ENCODE results near the gene LAMTOR2.

Gene LAMTOR2

DNA sequence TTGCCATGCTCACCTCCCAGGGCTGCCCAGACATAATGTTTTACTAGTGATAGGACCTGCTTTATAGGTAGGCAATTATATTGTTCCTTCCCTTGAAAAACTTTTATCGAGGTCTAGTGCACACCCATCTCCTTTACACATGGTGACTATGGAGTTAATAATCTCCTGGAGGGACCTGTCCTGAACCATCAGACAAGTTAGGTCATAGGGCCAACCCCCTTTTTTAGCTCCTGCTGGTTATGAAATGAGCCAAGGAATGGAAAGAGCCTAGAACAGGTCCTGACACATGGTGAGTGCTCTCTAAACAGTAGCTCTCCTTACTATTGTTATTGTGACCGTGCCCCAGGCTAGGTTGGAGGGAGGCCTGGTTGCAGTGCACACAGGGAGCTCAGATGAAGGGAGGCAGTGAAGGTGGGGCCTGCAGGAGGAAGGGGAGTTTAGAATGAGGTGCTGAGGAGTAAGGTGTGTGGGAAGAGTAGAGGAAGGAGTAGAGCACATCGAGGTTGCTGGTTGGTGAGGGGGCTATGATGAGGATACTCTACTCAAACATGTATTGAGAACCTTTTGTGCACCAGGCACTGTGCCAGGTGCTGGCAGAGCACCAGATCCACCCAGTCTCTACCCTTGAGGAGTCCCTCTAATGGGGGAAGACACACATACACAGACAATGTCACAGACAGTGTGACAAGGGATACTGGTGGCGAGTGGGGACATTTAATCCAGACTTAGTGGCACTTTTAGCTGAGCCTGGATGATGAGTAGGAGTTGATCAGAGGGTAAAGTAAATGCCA, 45.8 kb downstream of the LAMTOR2 start:
- DNase-seq, result no peak

DNA sequence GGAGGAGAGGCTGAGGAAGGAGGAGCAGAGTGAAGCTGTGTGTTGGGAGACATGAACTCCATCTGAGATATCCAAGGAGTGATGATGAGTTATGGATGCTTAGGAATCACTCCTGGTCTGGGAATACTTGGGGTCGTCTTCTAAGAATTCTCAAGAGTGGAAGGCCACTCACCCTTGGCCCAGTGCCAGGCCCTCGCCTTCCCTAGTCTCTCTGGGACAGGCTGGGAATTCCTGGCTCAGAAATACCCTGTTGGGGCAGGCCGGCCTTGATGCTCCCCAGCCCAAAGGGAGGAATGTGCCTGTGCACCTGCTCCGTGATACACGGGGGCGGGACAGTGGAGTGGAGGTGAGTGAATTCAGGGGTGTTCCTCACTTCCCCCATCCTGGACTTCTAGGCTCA, 47.3 kb downstream of the LAMTOR2 start:
- DNase-seq, result no peak

DNA sequence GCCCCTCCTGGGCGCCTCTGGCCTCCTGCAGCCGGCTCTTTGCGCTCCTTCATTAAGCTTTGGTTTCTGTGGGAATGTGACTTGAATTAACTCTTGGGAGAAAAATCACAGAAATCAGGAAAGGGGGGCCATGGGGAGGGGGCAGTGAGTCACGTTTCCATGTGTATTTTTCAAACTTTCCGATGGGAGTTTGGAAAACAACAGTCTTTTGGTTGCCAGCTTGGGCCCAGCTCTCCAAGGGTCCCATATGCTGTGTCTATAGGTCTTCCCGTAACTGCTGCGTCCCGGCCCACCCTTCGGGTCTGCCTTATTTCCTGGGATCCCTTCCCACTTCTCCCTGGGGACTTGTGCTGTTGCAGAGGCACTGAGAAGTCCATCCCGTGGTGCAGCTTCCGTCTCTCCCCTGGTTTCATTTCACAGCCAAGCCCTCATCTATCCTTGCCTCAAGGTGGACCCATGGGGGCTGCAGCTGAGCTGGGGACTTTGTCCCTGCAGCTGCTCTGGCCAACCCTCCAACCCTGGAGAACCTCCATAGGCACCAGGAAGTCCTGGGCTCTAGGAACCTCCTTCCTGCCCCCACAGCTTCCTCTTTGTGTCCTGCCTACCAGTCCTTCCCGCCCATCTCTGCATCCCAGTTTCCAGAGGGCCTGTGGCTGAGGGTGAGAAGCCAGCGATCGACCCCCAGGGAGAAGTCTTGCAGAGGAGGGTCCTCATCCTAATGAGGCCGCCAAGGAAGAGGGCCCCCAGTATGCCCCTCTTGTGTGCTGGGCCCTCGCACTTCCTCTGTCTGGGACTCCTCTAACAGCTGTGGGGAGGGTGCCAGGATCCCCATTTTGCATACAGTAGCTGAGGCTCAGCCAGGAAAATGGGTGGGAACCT, 48.3 kb downstream of the LAMTOR2 start:
- DNase-seq, result no peak

DNA sequence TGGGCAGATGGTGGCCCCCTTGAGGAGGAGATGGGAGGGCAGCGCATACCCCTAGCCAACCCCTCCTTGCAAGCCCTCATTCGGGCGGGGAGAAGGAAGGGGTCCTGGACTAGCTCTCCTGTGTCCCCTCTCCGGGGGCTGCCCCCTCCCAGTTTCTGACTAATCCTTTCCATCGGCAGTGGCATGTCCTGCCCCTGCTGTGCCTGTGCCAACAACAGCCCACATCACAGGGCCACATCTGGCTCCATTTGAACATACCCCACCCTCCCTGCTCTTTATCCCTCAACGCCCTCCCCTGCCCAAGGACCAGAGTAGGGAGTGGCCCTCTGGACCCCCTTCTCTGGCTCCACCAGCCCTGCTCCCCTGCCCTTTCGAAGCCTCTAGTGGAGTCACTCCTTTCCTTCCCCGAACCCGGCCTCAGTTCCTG, 49.0 kb downstream of the LAMTOR2 start:
- no peak for DNase-seq

DNA sequence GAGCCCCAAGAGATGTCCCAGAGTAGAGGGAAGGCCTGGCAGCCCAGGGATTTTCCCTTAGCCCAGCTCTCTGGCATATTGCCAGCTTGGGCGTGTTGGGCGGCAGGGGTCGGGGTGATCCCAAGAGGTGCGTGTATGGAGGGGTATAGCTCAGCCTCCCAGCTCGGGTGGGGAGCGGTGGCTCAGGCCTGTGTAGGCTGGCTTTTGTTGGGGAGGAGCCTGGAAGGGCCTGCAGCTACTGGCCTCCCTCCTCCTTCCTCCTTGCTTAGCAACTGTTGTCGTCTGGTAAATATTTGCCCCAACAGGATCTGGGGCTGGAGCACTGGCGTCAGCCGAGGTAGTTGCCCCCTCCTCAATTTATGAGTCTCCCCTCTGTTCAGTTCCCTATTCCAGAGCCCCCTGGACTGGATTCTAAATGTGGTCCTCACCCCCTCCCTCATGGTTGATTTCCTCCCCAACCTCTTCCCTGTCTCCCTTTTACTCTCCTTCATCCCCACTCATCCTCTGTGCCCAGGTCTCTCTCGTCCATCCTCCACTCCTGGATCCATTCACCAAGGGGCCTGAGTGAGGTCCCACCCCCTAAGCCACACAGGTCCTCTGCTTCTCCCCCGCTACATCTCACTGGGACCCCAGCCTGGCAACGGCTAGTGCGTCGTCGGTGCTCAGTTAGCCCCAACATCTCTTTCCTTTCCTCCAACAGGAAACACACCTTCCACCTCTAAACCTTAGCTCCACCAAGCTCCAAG, 49.7 kb downstream of the LAMTOR2 start:
- no peak for DNase-seq

DNA sequence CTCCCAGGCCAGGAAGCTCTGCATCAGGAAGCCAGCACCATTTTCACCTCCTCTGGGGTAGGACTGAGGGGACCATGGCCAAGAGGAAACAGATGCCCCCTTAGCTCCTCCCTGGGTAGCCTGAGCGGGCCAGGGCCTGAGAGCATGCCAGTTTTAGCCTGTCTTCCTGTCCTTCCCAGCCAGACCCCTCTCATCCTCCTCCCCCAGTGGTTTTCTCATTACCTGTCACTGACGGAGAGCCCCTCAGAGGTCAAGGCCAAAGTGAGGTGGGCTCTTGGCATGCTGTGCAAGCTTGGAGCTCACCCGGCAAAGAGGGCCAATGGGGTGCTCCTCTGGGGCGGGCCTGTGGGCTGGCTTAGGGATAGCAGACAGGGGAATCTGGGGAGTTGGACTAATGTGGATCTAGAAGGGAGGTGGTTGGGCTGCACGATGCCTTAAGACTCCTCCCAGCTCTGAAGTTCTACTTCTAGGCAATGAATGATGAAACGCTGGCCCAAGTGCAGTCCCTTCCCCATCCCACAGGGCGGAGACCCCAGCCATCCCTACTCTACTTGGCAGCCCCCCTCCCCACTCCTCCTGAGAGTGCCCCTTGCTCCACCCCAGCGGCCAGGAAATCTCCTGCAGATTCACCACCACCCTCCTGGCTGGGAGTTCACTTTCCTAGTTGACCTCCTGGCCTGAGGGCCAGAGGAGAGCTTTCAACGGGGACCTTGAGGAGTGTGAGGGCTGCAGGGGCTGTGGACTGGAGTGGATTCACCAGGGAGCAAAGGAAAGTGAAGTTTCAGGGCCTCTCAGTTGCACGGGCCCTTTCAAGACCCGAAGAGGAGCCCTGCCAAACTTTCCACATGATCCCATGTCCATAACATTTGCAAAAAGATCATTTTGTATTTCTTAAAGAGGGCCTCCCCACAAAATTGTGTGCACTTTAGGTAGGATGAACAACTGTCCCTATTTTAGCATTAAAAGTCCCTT, 50.6 kb downstream of the LAMTOR2 start:
- DNase-seq, result no peak

DNA sequence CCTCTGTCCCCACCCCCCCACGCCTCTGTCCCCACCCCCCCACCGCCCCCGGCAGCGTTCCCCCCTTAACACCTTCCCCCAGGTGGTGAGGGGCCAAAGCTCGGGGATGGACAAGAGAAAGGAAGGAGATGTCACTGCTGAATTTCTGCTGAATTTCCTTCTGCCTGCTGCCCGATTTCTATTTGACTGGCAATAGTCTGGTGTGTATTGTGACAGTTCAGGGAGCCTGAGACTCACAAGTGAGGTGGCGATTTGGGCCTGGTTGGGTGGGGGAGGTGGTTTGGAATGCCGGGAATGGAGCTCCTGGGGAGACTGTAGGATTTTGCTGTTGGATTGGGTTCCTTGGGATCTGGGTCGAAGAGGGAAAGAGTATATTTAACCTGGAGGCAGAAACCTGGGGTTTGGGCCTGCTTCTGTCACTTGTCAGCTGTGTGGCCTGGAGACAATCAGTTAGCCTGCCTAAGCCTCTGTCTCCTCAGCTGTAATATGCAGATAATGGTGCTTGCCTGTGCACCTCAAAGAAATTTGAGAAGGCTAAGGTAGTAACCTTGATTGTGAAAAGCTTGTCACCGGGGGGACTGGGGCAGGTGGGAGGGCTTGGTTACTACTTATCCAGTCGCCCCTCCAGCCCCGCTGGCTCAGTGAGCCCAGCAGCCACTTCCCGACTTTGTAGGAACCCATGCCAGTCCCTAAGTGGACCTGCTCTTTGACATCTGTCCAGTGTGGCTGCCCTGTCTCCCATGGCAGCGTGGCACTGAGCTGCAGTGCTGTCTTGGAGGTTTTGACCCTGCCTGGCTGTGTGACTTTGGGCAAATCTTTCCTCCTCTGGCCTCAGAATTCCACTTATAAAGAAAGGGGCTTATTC, 52.3 kb downstream of the LAMTOR2 start:
- DNase-seq, result peak; percentile 86

DNA sequence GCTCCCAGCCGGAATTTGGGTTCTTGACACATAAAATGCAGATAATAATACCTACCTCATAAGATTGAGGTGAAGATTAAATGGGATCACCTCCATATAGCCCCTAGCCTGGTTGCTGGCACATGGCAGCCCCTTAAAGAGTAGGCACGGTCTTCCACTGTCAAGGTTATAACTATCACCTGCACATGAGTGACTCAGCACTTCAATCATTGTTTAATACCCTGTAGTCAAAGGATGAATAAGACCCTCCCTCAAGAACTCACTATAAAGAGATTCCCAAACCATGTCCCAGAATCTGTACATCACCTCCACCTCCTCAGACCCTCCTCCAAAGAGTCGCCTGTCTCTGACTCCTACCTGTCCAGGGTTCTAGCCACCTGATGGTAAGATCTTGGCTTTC, 53.5 kb downstream of the LAMTOR2 start:
- DNase-seq, result no peak

Measured in NCI-H526 treated with DMSO at 0.1 percent for 48 hours (cell line).